ENCODE measurements around the gene KCNJ4.
A peak's percentile ranks its signal among the peaks of the same experiment; 100 is the strongest.
"Not testable (repeated sequence)": the region's sequence is repeated elsewhere in the genome, so short reads cannot be mapped to it uniquely, and the experiment has no call there.

KCNJ4 gene

GRCh38 chr22:38416621-38417251, 38.3 kb downstream of the KCNJ4 start:
- peak in 3 of 10 donors; percentile 61 to 72 (median 70) for DNase-seq
- intact Hi-C loops (cut with DNase I) = no loop called here

GRCh38 chr22:38415561-38416321, 39.3 kb downstream of the KCNJ4 start:
- peak in 3 of 10 donors; percentile 52 to 77 (median 76) for DNase-seq
- intact Hi-C loops (cut with DNase I) = no loop called here

- DNase-seq = peak in 3 of 10 donors; percentile 24 to 55 (median 51)
- intact Hi-C loops (cut with DNase I) = no loop called here
Observed at GRCh38 chr22:38415046-38415445, 40.0 kb downstream of the KCNJ4 start.

- peak in 1 of 10 donors; percentile 42 for DNase-seq
- intact Hi-C loops (cut with DNase I) = no loop called here
Observed at GRCh38 chr22:38414009-38414395, 41.0 kb downstream of the KCNJ4 start.

GRCh38 chr22:38413085-38414008, 41.7 kb downstream of the KCNJ4 start:
- intact Hi-C loops (cut with DNase I) = loop anchor here (2.0 kb wide), 1 partner anchor 159 kb away; no protein-coding TSS in a partner anchor
- peak in 4 of 10 donors; percentile 49 to 90 (median 84) for DNase-seq

GRCh38 chr22:38412435-38413084, 42.4 kb downstream of the KCNJ4 start:
- intact Hi-C loops (cut with DNase I) = loop anchor here (2.0 kb wide), 1 partner anchor 160 kb away; no protein-coding TSS in a partner anchor
- DNase-seq = peak in 4 of 10 donors; percentile 43 to 88 (median 73)

GRCh38 chr22:38411016-38411415, 44.0 kb downstream of the KCNJ4 start:
- no peak for DNase-seq
- intact Hi-C loops (cut with DNase I) = no loop called here

GRCh38 chr22:38409916-38410315, 45.1 kb downstream of the KCNJ4 start:
- peak in 1 of 10 donors; percentile 69 for DNase-seq

GRCh38 chr22:38406617-38407016, 48.4 kb downstream of the KCNJ4 start:
- intact Hi-C loops (cut with DNase I) = no loop called here
- DNase-seq = no peak

More at GRCh38 chr22:38409916-38410315, 45.1 kb downstream of the KCNJ4 start:
- intact Hi-C loops (cut with DNase I) = not testable (repeated sequence)

- DNase-seq = no peak
- intact Hi-C loops (cut with DNase I) = no loop called here
Observed at GRCh38 chr22:38404419-38404818, 50.6 kb downstream of the KCNJ4 start.

- intact Hi-C loops (cut with DNase I) = no loop called here
- peak in 4 of 10 donors; percentile 45 to 86 (median 70) for DNase-seq
Observed at GRCh38 chr22:38403812-38404211, 51.2 kb downstream of the KCNJ4 start.

GRCh38 chr22:38402204-38402603, 52.8 kb downstream of the KCNJ4 start:
- DNase-seq = peak in 1 of 10 donors; percentile 71
- intact Hi-C loops (cut with DNase I) = no loop called here

- intact Hi-C loops (cut with DNase I) = no loop called here
Observed at GRCh38 chr22:38401336-38402084, 53.5 kb downstream of the KCNJ4 start.

GRCh38 chr22:38400256-38400655, 54.7 kb downstream of the KCNJ4 start:
- intact Hi-C loops (cut with DNase I); DNase-seq: not testable (repeated sequence)

More at GRCh38 chr22:38401336-38402084, 53.5 kb downstream of the KCNJ4 start:
- peak in 1 of 10 donors; percentile 65 for DNase-seq

GRCh38 chr22:38398609-38399461, 56.2 kb downstream of the KCNJ4 start:
- peak; percentile 71 to 97 (median 81) for DNase-seq
- intact Hi-C loops (cut with DNase I) = no loop called here

- intact Hi-C loops (cut with DNase I) = not testable (repeated sequence)
- peak in 7 of 10 donors; percentile 51 to 91 (median 72) for DNase-seq
Observed at GRCh38 chr22:38398181-38398608, 56.8 kb downstream of the KCNJ4 start.

- DNase-seq = peak in 1 of 10 donors; percentile 86
- intact Hi-C loops (cut with DNase I) = no loop called here
Observed at GRCh38 chr22:38397189-38398085, 57.6 kb downstream of the KCNJ4 start.
